Measurements from ENCODE around the gene SMYD3.

DNA sequence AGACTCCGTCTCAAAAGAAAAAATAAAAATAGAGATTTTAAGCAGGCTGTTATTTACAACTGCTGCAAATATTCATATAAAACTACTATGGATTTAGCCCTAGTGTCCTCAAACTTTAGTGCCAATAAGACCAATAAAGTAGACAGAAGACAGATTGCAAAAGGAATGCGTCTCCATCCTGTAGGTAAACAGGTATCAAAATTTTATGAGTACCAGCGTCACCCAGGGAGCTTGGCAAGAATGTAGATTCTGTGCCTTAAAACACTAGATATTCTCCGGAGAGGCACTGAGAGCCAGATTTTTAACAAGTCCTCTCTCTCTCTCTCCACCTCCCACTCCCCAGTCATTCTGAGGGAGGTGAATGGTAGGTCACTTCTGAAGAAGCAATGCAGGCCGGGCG, 18.4 kb downstream of the SMYD3 start:
- TF ChIP-seq CTCF (IDR thresholded peaks at IDR 0.05) (no peak), POLR2A (IDR thresholded peaks at IDR 0.05) (no peak)
